ENCODE data around the gene POC1B.

Gene POC1B

GRCh38 chr12:89436062-89436461, 89.8 kb downstream of the POC1B start:
- no peaks in the 10 kb centered on the region for H3K4me1 ChIP-seq (ENCODE audit: insufficient read depth, low read length)
- H3K27me3 ChIP-seq (ENCODE audit: insufficient read depth, low read length): no peaks in the 10 kb centered on the region
- no peak overlapping the region for H3K9ac ChIP-seq (ENCODE audit: low read depth, low read length)
- peaks cover 8% of the 10 kb centered on the region for H3K9me3 ChIP-seq (ENCODE audit: insufficient read depth, low read depth, low read length)
- H3K4me3 ChIP-seq (ENCODE audit: low read length): no peak overlapping the region
- WGBS: 96% methylated on average over 6 of the region's 6 CpGs
- H3K36me3 ChIP-seq (ENCODE audit: insufficient read depth, low read length): 0 out of 2 replicates have a peak, but pooled peaks cover 6% of the 10 kb centered on the region
- no peak overlapping the region for H3K27ac ChIP-seq (ENCODE audit: low read depth, low read length)

GRCh38 chr12:89433634-89434033, 92.2 kb downstream of the POC1B start:
- H3K27ac ChIP-seq (ENCODE audit: low read depth, low read length): no peak overlapping the region
- no peak overlapping the region for H3K4me3 ChIP-seq (ENCODE audit: low read length)
- WGBS: 90% methylated on average over 4 of the region's 4 CpGs
- no peaks in the 10 kb centered on the region for H3K27me3 ChIP-seq (ENCODE audit: insufficient read depth, low read length)
- no peaks in the 10 kb centered on the region for H3K9me3 ChIP-seq (ENCODE audit: insufficient read depth, low read depth, low read length)
- H3K4me1 ChIP-seq (ENCODE audit: insufficient read depth, low read length): no peaks in the 10 kb centered on the region
- H3K9ac ChIP-seq (ENCODE audit: low read depth, low read length): no peak overlapping the region
- H3K36me3 ChIP-seq (ENCODE audit: insufficient read depth, low read length): no peaks in the 10 kb centered on the region

- no peaks in the 10 kb centered on the region for H3K27me3 ChIP-seq (ENCODE audit: insufficient read depth, low read length)
- H3K36me3 ChIP-seq (ENCODE audit: insufficient read depth, low read length): no peaks in the 10 kb centered on the region
- no peak overlapping the region for H3K9ac ChIP-seq (ENCODE audit: low read depth, low read length)
- WGBS: 90% methylated on average over 1 of the region's 1 CpG
- H3K27ac ChIP-seq (ENCODE audit: low read depth, low read length): no peak overlapping the region
- no peaks in the 10 kb centered on the region for H3K4me1 ChIP-seq (ENCODE audit: insufficient read depth, low read length)
- H3K4me3 ChIP-seq (ENCODE audit: low read length): no peak overlapping the region
- no peaks in the 10 kb centered on the region for H3K9me3 ChIP-seq (ENCODE audit: insufficient read depth, low read depth, low read length)
These were observed 93.5 kb downstream of the POC1B start for GRCh38 chr12:89432396-89432795.

- Histone ChIP-seq H3K4me1 (ENCODE audit: insufficient read depth, low read length) (no peaks in the 10 kb centered on the region), H3K27me3 (ENCODE audit: insufficient read depth, low read length) (no peaks in the 10 kb centered on the region), H3K4me3 (ENCODE audit: low read length) (no peak overlapping the region), H3K27ac (ENCODE audit: low read depth, low read length) (no peak overlapping the region), H3K36me3 (ENCODE audit: insufficient read depth, low read length) (no peaks in the 10 kb centered on the region), H3K9me3 (ENCODE audit: insufficient read depth, low read depth, low read length) (no peaks in the 10 kb centered on the region), H3K9ac (ENCODE audit: low read depth, low read length) (no peak overlapping the region)
- 97% methylated on average over 3 of the region's 3 CpGs for WGBS
These were observed 96.3 kb downstream of the POC1B start for GRCh38 chr12:89429528-89429927.

GRCh38 chr12:89427508-89428156, 98.2 kb downstream of the POC1B start:
- Histone ChIP-seq H3K36me3 (ENCODE audit: insufficient read depth, low read length) (no peaks in the 10 kb centered on the region), H3K27ac (ENCODE audit: low read depth, low read length) (no peak overlapping the region), H3K27me3 (ENCODE audit: insufficient read depth, low read length) (no peaks in the 10 kb centered on the region), H3K9me3 (ENCODE audit: insufficient read depth, low read depth, low read length) (no peaks in the 10 kb centered on the region), H3K4me3 (ENCODE audit: low read length) (no peak overlapping the region), H3K4me1 (ENCODE audit: insufficient read depth, low read length) (no peaks in the 10 kb centered on the region), H3K9ac (ENCODE audit: low read depth, low read length) (no peak overlapping the region)
- WGBS: 92% methylated on average over 3 of the region's 3 CpGs

GRCh38 chr12:89424846-89425245, 101.0 kb downstream of the POC1B start:
- Histone ChIP-seq H3K27me3 (ENCODE audit: insufficient read depth, low read length) (no peaks in the 10 kb centered on the region), H3K27ac (ENCODE audit: low read depth, low read length) (no peak overlapping the region), H3K4me3 (ENCODE audit: low read length) (no peak overlapping the region), H3K4me1 (ENCODE audit: insufficient read depth, low read length) (no peaks in the 10 kb centered on the region), H3K9me3 (ENCODE audit: insufficient read depth, low read depth, low read length) (no peaks in the 10 kb centered on the region), H3K9ac (ENCODE audit: low read depth, low read length) (no peak overlapping the region), H3K36me3 (ENCODE audit: insufficient read depth, low read length) (no peaks in the 10 kb centered on the region)
- 90% methylated on average over 2 of the region's 2 CpGs for WGBS

GRCh38 chr12:89424389-89424788, 101.5 kb downstream of the POC1B start:
- no peaks in the 10 kb centered on the region for H3K36me3 ChIP-seq (ENCODE audit: insufficient read depth, low read length)
- H3K9me3 ChIP-seq (ENCODE audit: insufficient read depth, low read depth, low read length): no peaks in the 10 kb centered on the region
- H3K27me3 ChIP-seq (ENCODE audit: insufficient read depth, low read length): no peaks in the 10 kb centered on the region
- no peak overlapping the region for H3K9ac ChIP-seq (ENCODE audit: low read depth, low read length)
- no peaks in the 10 kb centered on the region for H3K4me1 ChIP-seq (ENCODE audit: insufficient read depth, low read length)
- H3K4me3 ChIP-seq (ENCODE audit: low read length): no peak overlapping the region
- H3K27ac ChIP-seq (ENCODE audit: low read depth, low read length): no peak overlapping the region

- no peak overlapping the region for H3K4me3 ChIP-seq (ENCODE audit: low read length)
- 91% methylated on average over 3 of the region's 6 CpGs for WGBS
These were observed 104.6 kb downstream of the POC1B start for GRCh38 chr12:89421092-89421835.

GRCh38 chr12:89418228-89418910, 107.5 kb downstream of the POC1B start:
- no peaks in the 10 kb centered on the region for H3K27me3 ChIP-seq (ENCODE audit: insufficient read depth, low read length)
- peaks cover 27% of the 10 kb centered on the region for H3K4me1 ChIP-seq (ENCODE audit: insufficient read depth, low read length)
- no peaks in the 10 kb centered on the region for H3K36me3 ChIP-seq (ENCODE audit: insufficient read depth, low read length)
- H3K4me3 ChIP-seq (ENCODE audit: low read length): no peak overlapping the region
- WGBS: 92% methylated on average over 5 of the region's 5 CpGs
- H3K9ac ChIP-seq (ENCODE audit: low read depth, low read length): no peak overlapping the region
- H3K27ac ChIP-seq (ENCODE audit: low read depth, low read length): no peak overlapping the region
- no peaks in the 10 kb centered on the region for H3K9me3 ChIP-seq (ENCODE audit: insufficient read depth, low read depth, low read length)

More at GRCh38 chr12:89421092-89421835, 104.6 kb downstream of the POC1B start:
- H3K27ac ChIP-seq (ENCODE audit: low read depth, low read length): no peak overlapping the region
- peaks cover 11% of the 10 kb centered on the region for H3K4me1 ChIP-seq (ENCODE audit: insufficient read depth, low read length)
- no peaks in the 10 kb centered on the region for H3K36me3 ChIP-seq (ENCODE audit: insufficient read depth, low read length)
- H3K9ac ChIP-seq (ENCODE audit: low read depth, low read length): no peak overlapping the region
- H3K9me3 ChIP-seq (ENCODE audit: insufficient read depth, low read depth, low read length): no peaks in the 10 kb centered on the region
- no peaks in the 10 kb centered on the region for H3K27me3 ChIP-seq (ENCODE audit: insufficient read depth, low read length)

GRCh38 chr12:89417246-89417977, 108.4 kb downstream of the POC1B start:
- H3K27me3 ChIP-seq (ENCODE audit: insufficient read depth, low read length): no peaks in the 10 kb centered on the region
- no peak overlapping the region for H3K9ac ChIP-seq (ENCODE audit: low read depth, low read length)
- H3K4me1 ChIP-seq (ENCODE audit: insufficient read depth, low read length): peaks cover 27% of the 10 kb centered on the region
- H3K4me3 ChIP-seq (ENCODE audit: low read length): no peak overlapping the region
- H3K36me3 ChIP-seq (ENCODE audit: insufficient read depth, low read length): no peaks in the 10 kb centered on the region
- 92% methylated on average over 3 of the region's 3 CpGs for WGBS
- H3K27ac ChIP-seq (ENCODE audit: low read depth, low read length): no peak overlapping the region
- no peaks in the 10 kb centered on the region for H3K9me3 ChIP-seq (ENCODE audit: insufficient read depth, low read depth, low read length)

All from HUES64 (cell line).